ENCODE measurements around the gene DDC. TPM values are rescaled to one million over a fixed set of nuclear protein-coding genes. Genes with fewer than 3 reads are reported as not detected.

DDC gene
- total RNA-seq, 2 donors from 2014 or later = 85.4 to 90.2 TPM

DNA sequence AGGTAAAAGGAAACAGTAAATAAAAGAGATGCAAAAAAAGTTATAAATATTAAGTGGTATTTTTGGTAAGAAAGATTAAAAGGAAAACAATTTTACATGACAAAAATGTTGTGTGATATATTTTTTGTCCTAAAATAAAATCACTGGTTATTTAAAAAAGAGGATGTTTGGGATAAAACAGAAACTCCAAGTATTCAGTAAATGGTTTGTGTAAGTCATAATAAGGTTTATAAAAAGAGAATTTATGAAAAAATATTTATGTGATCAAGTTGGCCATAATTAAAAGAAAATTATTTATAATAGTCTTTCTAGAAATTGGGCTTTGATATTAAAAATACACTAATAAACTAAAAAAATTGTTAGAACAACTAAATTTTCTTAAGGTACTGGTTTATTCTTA is 76.8 kb downstream of the DDC start:
- intact Hi-C loops (cut with DNase I) = no loop called here
- Histone ChIP-seq H3K9ac (ENCODE audit: low read depth in 2 of 2, low read length in 2 of 2) (no peak overlapping the region), H3K4me3 (no peak overlapping the region), H3K9me3 (no peaks in the 10 kb centered on the region), H3K36me3 (no peaks in the 10 kb centered on the region), H3K4me1 (no peaks in the 10 kb centered on the region), H3K27ac (no peak overlapping the region), H3K27me3 (no peaks in the 10 kb centered on the region)
- DNase-seq = no peak
- TF ChIP-seq, protein P1, sequence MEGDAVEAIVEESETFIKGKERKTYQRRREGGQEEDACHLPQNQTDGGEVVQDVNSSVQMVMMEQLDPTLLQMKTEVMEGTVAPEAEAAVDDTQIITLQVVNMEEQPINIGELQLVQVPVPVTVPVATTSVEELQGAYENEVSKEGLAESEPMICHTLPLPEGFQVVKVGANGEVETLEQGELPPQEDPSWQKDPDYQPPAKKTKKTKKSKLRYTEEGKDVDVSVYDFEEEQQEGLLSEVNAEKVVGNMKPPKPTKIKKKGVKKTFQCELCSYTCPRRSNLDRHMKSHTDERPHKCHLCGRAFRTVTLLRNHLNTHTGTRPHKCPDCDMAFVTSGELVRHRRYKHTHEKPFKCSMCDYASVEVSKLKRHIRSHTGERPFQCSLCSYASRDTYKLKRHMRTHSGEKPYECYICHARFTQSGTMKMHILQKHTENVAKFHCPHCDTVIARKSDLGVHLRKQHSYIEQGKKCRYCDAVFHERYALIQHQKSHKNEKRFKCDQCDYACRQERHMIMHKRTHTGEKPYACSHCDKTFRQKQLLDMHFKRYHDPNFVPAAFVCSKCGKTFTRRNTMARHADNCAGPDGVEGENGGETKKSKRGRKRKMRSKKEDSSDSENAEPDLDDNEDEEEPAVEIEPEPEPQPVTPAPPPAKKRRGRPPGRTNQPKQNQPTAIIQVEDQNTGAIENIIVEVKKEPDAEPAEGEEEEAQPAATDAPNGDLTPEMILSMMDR (IDR thresholded peaks at IDR 0.05) = no peak

DNA sequence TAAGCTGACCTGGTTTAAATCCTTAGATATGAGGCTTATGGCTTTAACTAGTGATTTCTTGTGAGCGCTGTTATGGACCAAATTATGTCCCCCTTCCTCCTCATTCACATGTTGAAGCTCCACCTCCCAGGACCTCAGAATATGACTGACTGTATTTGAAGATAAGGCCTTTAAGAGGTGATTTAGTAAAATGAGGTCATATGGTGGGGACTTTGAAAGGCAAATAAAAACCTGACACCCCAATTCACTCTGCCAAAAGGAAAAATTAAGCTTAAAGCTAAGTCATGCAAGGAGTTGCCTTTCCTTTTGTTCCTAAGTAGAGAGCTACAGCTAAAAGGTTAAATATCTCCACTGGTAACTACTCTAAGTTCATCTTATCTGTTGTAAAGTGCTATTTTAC is 78.7 kb downstream of the DDC start:
- no peaks in the 10 kb centered on the region for H3K27me3 ChIP-seq
- no peaks in the 10 kb centered on the region for H3K36me3 ChIP-seq
- H3K27ac ChIP-seq = no peak overlapping the region

DNA sequence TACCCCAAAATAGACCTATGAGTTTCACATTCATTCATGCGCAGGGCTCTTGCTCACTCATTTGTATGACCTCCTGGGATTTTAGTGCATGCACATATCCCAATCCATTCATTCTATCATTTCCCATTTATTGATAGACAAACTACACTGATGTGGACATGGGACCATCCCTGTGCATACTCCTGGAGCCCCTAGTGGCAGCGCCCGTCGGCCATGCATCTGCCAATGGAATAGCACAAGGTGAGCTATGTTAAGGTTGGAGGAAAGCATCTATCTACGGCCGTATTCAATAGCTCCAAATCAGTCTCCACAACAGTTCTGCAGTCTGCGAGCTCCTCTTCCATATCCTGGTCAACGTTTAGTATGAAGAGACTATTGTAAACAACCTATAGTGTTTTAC is 83.3 kb downstream of the DDC start:
- no peak for DNase-seq
- Histone ChIP-seq H3K4me1 (no peaks in the 10 kb centered on the region), H3K9me3 (no peaks in the 10 kb centered on the region), H3K27ac (no peak overlapping the region), H3K36me3 (no peaks in the 10 kb centered on the region), H3K27me3 (no peaks in the 10 kb centered on the region), H3K4me3 (no peak overlapping the region), H3K9ac (ENCODE audit: low read depth in 2 of 2, low read length in 2 of 2) (no peak overlapping the region)
- intact Hi-C loops (cut with DNase I) = no loop called here
- TF ChIP-seq, protein P1 (IDR thresholded peaks at IDR 0.05) = no peak

More for the DNA sequence above, 78.7 kb downstream of the DDC start:
- H3K4me1 ChIP-seq = no peaks in the 10 kb centered on the region
- no peaks in the 10 kb centered on the region for H3K9me3 ChIP-seq
- intact Hi-C loops (cut with DNase I) = no loop called here
- H3K9ac ChIP-seq (ENCODE audit: low read depth in 2 of 2, low read length in 2 of 2) = no peak overlapping the region
- no peak for DNase-seq
- H3K4me3 ChIP-seq = no peak overlapping the region
- TF ChIP-seq, protein P1 (IDR thresholded peaks at IDR 0.05) = no peak

DNA sequence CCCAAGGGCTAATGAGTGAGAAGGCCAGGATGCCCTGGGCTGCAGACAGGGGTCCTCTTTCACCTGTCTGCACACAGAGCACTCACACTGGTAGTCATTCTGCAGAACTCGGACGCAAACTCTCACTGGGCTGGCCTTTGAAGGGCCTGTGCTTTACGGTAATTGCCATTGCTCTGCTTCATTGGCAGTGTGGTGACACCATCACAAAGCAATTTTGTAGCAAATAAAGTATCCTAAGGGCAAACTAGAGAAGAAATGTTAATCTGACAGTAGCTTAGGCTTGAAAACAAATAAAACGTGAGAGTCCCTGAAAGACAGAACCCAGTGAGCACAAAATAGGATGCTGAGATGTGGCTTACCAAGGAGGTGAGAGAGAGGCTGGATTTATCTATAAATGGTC is 84.4 kb downstream of the DDC start:
- Histone ChIP-seq H3K4me1 (no peaks in the 10 kb centered on the region), H3K4me3 (no peak overlapping the region), H3K36me3 (no peaks in the 10 kb centered on the region), H3K9ac (ENCODE audit: low read depth in 2 of 2, low read length in 2 of 2) (no peak overlapping the region), H3K27ac (no peak overlapping the region), H3K27me3 (no peaks in the 10 kb centered on the region), H3K9me3 (no peaks in the 10 kb centered on the region)
- TF ChIP-seq, protein P1 (IDR thresholded peaks at IDR 0.05) = no peak
- no peak for DNase-seq
- intact Hi-C loops (cut with DNase I) = no loop called here

DNA sequence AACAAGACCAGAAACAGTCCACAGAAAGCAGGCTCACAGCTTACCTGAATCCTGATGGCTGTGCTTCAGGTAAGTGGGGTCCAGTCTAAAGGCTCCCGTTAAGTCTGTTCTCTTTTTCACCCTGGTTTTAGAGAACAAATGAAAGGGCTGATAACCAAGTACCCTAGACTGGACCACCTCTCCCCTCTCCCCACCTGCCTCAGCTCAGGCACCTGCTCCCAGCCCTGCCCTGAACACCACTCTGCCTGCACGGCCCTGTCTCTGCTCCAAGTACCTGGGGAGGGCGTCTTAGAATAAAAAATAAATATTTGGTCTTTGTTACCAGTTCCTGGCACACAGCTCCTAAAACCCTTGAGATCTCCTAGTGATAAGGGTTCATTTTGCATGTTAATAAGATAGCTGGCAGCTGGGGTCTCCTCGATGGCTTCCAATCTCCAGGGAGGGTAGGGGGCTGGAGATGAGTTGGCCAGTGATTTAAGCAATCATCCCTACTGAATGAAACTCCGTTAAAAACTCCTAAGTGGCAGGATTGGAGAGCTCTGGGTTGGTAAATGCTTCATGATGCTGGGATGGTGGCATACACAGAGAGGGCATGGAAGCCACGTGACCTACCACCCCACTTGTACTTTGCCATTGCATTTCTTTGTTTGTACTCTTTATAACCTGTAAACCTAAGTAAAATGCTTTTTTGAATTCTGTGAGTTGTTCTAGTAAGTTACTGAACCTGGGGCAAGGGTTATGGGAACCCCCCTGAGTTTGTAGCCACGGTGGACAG is 85.3 kb downstream of the DDC start:
- no peaks in the 10 kb centered on the region for H3K36me3 ChIP-seq
- no peak overlapping the region for H3K4me3 ChIP-seq
- TF ChIP-seq, protein P1 (IDR thresholded peaks at IDR 0.05) = no peak
- no peak overlapping the region for H3K9ac ChIP-seq (ENCODE audit: low read depth in 2 of 2, low read length in 2 of 2)
- no peak for DNase-seq
- no peaks in the 10 kb centered on the region for H3K27me3 ChIP-seq
- intact Hi-C loops (cut with DNase I) = loop anchor here (10.0 kb wide), 1 partner anchor 585 kb away; no protein-coding TSS in a partner anchor
- H3K9me3 ChIP-seq = no peaks in the 10 kb centered on the region
- no peaks in the 10 kb centered on the region for H3K4me1 ChIP-seq
- H3K27ac ChIP-seq = no peak overlapping the region

All from colonic mucosa (tissue), 4 donors.